Stimulated activated CD4-positive, alpha-beta T cell treated with anti-CD3 and anti-CD28 coated beads, Interleukin-4, amount 100 ng/mL, for 48 hours (primary cell): ENCODE data around the gene C6orf58.
"Not testable (repeated sequence)": the region's sequence is repeated elsewhere in the genome, so short reads cannot be mapped to it uniquely, and the experiment has no call there.

ENCODE experiments used
- DNase-seq, 2 donors: peaks; one replicate each; pipeline ENCODE4 v3.0.0-alpha.2; 2020; ENCODE audit warnings: low read depth in 2 of 2

Gene C6orf58

DNA sequence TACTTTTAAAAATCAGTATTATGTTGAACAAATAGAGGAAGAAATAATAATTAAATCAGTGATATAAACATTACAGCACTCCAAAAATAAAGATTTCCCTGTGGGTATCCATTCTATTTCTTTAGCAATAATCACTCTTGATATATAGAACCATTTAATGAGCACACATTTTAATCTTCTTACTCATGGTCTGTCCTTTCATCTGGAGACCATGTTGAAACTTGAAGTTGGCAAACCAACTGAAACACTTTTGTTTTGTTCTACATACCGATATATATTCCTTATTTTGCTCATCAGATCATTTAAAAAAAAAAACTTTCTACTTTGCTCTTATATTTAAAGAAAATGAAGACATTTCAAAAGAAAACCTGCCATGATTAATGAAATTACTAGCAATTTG, 13.4 kb downstream of the C6orf58 start:
- DNase-seq: no peak

DNA sequence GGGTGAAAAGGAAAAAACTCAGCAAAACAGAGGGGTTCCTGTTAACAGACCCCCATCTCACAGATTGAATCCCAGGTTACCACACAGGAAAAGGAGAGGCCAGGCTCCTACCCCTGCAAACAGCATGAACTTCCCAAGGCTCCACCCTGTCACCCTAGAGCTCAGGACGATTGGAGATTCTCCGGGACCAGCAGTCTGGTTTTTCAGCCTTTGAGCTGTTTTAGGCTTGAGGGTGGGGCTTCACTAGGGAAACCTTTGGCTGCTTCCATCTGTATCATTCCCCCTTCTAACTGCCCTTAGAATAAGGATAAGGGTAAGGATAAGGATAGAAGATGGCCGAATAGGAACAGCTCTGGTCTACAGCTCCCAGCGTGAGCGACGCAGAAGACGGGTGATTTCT, 16.0 kb downstream of the C6orf58 start:
- no peak for DNase-seq

DNA sequence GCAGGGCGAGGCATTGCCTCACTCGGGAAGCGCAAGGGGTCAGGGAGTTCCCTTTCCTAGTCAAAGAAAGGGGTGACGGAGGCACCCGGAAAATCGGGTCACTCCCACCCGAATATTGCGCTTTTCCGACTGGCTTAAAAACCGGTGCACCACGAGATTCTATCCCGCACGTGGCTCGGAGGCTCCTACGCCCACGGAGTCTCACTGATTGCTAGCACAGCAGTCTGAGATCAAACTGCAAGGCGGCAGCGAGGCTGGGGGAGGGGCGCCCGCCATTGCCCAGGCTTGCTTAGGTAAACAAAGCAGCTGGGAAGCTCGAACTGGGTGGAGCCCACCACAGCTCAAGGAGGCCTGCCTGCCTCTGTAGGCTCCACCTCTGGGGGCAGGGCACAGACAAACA, 16.5 kb downstream of the C6orf58 start:
- not testable (repeated sequence) for DNase-seq

DNA sequence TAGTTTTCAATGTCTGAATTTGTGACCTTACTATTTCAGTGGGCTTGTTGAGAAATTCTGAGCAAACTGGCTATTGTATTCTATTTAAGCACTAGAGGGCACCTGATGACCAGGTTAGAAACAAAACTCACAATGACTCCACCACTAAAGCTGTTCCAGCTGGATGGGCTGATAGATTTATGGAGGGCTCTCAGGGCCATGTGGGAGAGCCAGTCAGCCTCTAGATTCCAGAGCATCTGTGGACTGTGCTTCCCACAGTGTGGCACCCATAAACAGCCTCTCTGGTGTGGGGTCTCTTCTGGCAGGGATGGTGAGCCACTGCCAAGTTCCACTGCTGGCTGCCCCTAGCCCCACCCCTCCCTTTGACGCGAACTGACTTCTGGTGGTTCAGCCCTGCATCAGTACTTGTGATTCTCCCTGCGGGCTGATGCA, 29.2 kb downstream of the C6orf58 start:
- DNase-seq: no peak

DNA sequence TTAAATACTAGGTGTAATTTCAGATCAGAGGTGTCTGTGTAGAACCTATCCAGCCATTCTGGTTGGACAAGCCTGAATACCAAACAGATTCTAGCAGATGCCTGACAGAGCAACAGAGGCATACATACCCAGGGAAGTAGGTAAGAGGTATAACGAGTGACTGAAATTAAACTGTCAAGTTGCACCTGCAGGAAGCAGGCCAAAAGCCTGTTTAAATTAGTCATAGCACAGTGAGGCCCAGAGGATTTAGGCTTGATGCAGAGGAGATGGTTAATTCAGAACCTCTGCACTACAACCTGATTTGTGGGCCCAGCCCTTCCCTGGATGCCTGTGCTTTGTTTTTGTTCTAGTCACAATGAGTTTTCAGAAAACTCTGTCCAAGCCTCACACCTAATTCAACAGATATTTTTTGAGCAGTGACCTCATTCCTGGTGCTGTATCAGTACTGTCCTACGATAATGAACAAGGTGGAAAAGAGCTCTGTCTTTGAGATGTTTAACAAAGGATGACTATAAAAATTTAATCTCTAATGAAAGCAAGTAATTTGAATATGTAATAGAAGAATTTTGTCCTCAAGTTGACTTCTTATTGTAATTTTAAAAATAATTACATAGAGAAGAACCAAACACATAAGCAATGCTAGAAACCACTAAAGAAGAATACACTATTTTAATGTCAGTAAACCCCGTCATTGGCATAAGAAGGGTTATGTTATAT, 31.7 kb downstream of the C6orf58 start:
- DNase-seq: no peak

DNA sequence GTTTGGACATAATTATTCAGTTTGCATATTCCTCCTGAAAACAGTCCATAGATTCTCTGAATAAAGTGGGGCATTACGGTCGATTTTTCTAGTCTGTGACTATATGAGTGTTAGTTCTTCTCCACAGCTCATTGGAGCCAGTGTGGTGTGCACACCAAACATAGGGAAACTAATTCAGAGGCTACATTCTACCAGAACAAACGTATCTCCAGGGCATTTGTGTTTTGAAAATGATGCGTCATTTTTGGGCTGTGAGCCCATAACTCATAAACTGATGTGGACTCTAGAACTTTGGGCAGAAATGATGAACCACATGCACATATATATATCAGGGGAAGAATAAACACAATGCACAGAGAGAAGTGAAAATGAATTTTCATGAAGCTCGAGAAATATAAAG, 41.8 kb downstream of the C6orf58 start:
- no peak for DNase-seq

DNA sequence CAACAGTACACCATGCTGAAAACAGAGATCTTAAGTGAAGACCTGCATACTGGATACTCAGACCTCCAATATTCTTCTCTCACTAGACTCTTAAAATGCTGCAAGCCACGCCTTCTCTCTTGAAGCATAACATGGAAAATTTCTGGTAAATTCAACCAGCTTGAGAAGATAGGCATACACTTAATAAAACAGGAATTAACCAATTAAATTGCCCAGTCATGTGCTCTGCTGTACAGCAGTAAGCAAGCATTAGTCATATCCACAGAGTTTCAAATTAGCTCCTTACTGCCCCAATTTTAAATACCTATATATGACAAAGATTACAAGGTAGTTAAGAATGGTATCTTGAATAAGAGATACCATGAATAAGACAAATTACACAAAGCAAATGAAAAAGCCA, 53.8 kb downstream of the C6orf58 start:
- DNase-seq: no peak

DNA sequence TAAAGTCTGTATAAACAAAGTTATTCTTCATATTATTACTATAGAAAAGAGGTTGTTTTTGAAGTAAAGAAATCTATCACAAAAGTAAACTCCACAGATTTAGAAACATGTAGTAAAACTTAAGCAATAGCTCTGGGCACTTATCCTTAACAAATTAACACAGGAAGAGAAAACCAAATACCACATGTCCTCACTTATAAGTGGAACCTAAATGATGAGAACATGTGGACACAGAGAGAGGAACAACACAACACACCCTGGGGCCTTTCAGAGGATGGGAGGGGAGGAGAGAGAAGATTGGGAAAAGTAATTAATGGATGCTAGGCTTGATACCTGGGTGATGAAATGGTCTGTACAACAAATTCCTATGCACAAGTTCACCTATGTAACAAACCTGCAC, 57.2 kb downstream of the C6orf58 start:
- DNase-seq: no peak

DNA sequence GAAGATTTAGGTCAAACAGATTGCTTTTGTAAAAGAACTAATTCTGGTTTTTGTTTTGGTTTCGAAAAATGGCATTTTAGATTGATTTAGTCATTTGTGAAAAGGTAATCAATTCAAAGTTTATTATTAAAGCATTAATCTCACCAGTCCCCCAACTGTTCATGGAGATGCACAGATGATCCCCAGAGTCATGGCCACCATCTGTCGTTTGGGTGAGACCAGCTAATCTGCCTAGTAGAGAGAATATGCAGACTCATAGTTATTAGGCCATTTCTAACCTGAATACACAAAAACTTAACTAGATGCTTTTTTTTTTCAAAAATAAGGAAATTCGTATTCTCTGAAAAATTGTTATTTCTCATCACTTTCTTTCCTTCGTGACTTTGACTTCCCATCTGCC, 58.1 kb downstream of the C6orf58 start:
- no peak for DNase-seq

DNA sequence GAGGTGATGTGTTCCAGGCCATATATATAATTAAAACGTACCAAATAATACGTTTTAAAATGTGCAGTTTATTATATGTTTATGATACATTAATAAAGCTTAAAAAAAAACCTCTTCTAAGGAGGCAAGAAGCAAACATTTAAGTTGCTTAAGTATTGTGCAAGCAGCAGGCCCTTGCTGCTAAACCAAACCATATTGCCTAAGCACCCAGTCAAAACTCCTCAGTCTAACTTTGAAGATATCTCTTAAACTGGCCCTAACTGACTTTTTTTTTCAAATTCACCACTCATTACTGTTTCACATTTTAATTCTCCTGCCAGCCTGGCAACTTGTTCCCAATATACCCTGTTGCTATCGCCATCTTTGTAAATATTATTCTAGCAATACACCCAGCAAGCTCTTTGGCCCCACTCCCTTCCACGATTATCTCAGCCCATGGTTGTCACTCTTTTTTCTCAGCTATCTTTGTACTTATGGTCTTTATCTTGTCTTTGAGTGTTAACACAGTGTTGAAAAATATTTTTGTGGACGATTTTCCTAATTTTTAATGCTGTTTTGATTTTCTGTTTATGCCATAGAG, 60.9 kb downstream of the C6orf58 start:
- no peak for DNase-seq
